GM21360 (cell line): ENCODE measurements around the gene UCP2.
"Not testable (repeated sequence)": the region's sequence is repeated elsewhere in the genome, so short reads cannot be mapped to it uniquely, and the experiment has no call there.

Source experiments
- ATAC-seq: cut with Tn5 transposase; IDR thresholded peaks from one replicate; pipeline ENCODE4 v1.9.1; 2021; ENCODE audit warnings: mild to moderate bottlenecking, moderate library complexity; ENCODE audit not compliant: unreplicated experiment

Gene UCP2

GRCh38 chr11:73996161-73996747 is 13.6 kb upstream of the UCP2 start:
- peak; percentile 4 for ATAC-seq

GRCh38 chr11:73995731-73996130 is 13.1 kb upstream of the UCP2 start:
- peak; percentile 43 for ATAC-seq

- peak; percentile 39 for ATAC-seq
These were observed 12.6 kb upstream of the UCP2 start for GRCh38 chr11:73995247-73995646.

GRCh38 chr11:73991471-73992006 is 8.9 kb upstream of the UCP2 start:
- ATAC-seq = no peak

- ATAC-seq = no peak
These were observed 8.1 kb upstream of the UCP2 start for GRCh38 chr11:73990730-73991129.

- no peak for ATAC-seq
These were observed 6.5 kb upstream of the UCP2 start for GRCh38 chr11:73989156-73989555.

- no peak for ATAC-seq
These were observed 5.6 kb upstream of the UCP2 start for GRCh38 chr11:73988227-73988626.

- not testable (repeated sequence) for ATAC-seq
These were observed 3.0 kb upstream of the UCP2 start for GRCh38 chr11:73985661-73986060.

GRCh38 chr11:73983741-73984538 is 1.3 kb upstream of the UCP2 start:
- no peak for ATAC-seq

- ATAC-seq = peak; percentile 61
These were observed 522 bp upstream of the UCP2 start for GRCh38 chr11:73982990-73983740.

GRCh38 chr11:73981051-73981805 is 1.4 kb downstream of the UCP2 start:
- ATAC-seq = no peak

GRCh38 chr11:73980001-73980961 is 2.4 kb downstream of the UCP2 start:
- peak; percentile 34 for ATAC-seq

- ATAC-seq = no peak
These were observed 4.0 kb downstream of the UCP2 start for GRCh38 chr11:73978576-73979086.

- ATAC-seq = no peak
These were observed 4.7 kb downstream of the UCP2 start for GRCh38 chr11:73977856-73978519.

GRCh38 chr11:73976451-73977151 is 6.0 kb downstream of the UCP2 start:
- no peak for ATAC-seq

GRCh38 chr11:73975479-73975757 is 7.2 kb downstream of the UCP2 start:
- ATAC-seq = no peak

GRCh38 chr11:73974604-73975478 is 7.8 kb downstream of the UCP2 start:
- no peak for ATAC-seq
